Psoas muscle (tissue), 8 donors: Measurements from ENCODE around the gene SAPCD1. TPM values are rescaled to one million over a fixed set of nuclear protein-coding genes. Genes with fewer than 3 reads are reported as not detected.

Source experiments
- ATAC-seq, 4 donors: fragments of 200-7000 bp; cut with Tn5 transposase; one replicate each; pipeline ENCODE4 v1.9.1; 2020; ENCODE audit warnings: moderate library complexity in 3 of 4, mild to moderate bottlenecking in 2 of 4
- DNase-seq, 2 donors: peaks; one replicate each; pipeline ENCODE4 v3.0.0-alpha.2; 2020
- H3K27ac ChIP-seq: fragments of 200-600 bp; one replicate; pipeline ENCODE4 v1.8.0; 2022
- H3K27me3 ChIP-seq, 3 donors: fragments of 200-600 bp in 1 of 3; one replicate each; pipeline versions ENCODE4 v1.6.1 to v1.8.0; 2013 to 2022; ENCODE audit warnings: low read length in 2 of 3, mild to moderate bottlenecking in 2 of 3, moderate library complexity in 1 of 3; ENCODE audit not compliant: insufficient read depth in 3 of 3
- H3K36me3 ChIP-seq, 2 donors: fragments of 200-600 bp in 1 of 2; one replicate each; pipeline versions ENCODE4 v1.6.1 to v1.8.0; 2013 to 2022; ENCODE audit warnings: low read depth in 1 of 2, mild to moderate bottlenecking in 1 of 2, moderate library complexity in 1 of 2; ENCODE audit not compliant: insufficient read depth in 1 of 2
- H3K4me1 ChIP-seq: fragments of 200-600 bp; one replicate; pipeline ENCODE4 v1.8.0; 2022
- H3K4me3 ChIP-seq: fragments of 200-600 bp; one replicate; pipeline ENCODE4 v1.8.0; 2022; ENCODE audit warnings: mild to moderate bottlenecking
- H3K9me3 ChIP-seq: fragments of 200-600 bp; one replicate; pipeline ENCODE4 v1.8.0; 2022
- WGBS, 3 donors: extraction: QIAGEN DNeasy Blood & Tissue Kit; methylation state at CpG; one replicate each; pipeline versions ENCODE4 v1.1.6 to v1.1.7; 2013; 5-methylcytosine and 5-hydroxymethylcytosine counted together
- intact Hi-C, 2 donors: fragments of 100-400 bp; cut with DNase I; formaldehyde crosslinking; loops; one replicate each; pipeline versions ENCODE4 v1.11.0 to v1.14.2; 2022
- polyA plus RNA-seq, 3 donors: library from polyadenylated mRNA; stranded (reverse); fragments of 200-250 nt; gene quantifications; one replicate each; pipeline ENCODE4 v1.2.3, GENCODE V29; 2013
- total RNA-seq, 4 donors: library from RNA; stranded (reverse); fragmentation: NEBNext Ultra II Directional in 2 of 4; extraction: Animal tissue kit (Norgen Biotek cat#: 25700) in 2 of 4; gene quantifications; one replicate each; pipeline versions ENCODE4 v1.2.1 to v1.2.4, GENCODE V29; 2021 to 2023
- TF ChIP-seq, protein P1 (sequence below): fragments of 200-600 bp; IDR thresholded peaks from one replicate; pipeline ENCODE4 v1.8.0; 2022; ENCODE audit warnings: antibody characterized with exemption
- donor health status: healthy with polysubstance abuse.
- donor health status: DM: no; HTN: no; CAD: no; lungs with moderate emphysema.
- donor health status: Bipolar disorder and iron deficiency.
- donor health status: healthy.
- donor health status: DM: yes; HTN: yes; CAD: no.
- donor health status: DM: no; HTN: no; CAD: no.
- donor health status: DM: no; HTN: no; CAD: no.
- donor health status: DM: yes; HTN: yes; CAD: no.

Gene SAPCD1
- total and polyA plus RNA-seq, 7 donors = 0.13 to 0.78 (median 0.41) TPM; not detected in 3

DNA sequence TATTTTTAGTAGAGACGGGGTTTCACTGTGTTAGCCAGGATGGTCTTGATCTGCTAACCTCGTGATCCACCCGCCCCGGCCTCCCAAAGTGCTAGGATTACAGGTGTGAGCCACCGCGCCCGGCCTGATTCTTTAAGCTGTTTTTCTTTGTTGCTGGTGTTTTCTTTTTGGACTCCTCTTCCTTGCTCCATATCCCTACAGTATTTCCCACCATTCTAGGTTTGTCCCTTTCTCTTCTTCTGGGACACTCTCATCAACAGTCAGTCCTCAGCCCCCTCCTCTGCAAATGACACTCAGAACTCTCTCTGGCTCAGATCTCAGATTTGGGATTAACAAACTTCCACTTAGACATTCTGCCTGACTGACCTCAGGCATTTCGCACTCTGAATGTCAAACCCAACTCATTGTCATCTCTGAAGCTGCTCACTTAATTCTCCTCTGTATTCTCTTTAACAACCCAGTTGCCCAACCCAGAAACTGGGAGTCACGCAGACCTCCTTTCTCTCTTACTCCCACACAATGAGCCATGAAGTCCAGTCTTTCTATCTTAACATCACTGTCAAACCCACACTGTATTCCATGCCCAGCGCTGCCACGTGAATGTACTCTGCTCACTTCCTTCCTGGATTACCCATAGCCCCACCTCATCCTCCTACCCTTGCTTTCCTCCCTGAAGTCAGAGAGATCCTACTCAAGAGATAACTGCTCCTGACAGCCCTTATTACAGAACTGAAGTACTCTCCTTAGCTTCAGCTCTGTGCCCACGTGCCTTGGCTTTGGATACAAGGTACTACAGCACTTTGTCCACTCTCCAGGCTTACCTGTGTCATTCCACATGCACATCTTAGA is 36.7 kb upstream of the SAPCD1 start:
- Histone ChIP-seq H3K9me3 (no peaks in the 10 kb centered on the region), H3K27ac (no peak overlapping the region), H3K4me3 (no peak overlapping the region), H3K27me3 (no peaks in the 10 kb centered on the region), H3K4me1 (peaks cover 6% of the 10 kb centered on the region), H3K36me3 (peaks cover 0 to 17% of the 10 kb centered on the region in 2 donors)
- WGBS, 3 donors = 86 to 90% (median 89%) methylated on average over 12 of the region's 12 CpGs
- DNase-seq (no peak), ATAC-seq (no peak)
- intact Hi-C loops = no loop called here
- TF ChIP-seq, protein P1, sequence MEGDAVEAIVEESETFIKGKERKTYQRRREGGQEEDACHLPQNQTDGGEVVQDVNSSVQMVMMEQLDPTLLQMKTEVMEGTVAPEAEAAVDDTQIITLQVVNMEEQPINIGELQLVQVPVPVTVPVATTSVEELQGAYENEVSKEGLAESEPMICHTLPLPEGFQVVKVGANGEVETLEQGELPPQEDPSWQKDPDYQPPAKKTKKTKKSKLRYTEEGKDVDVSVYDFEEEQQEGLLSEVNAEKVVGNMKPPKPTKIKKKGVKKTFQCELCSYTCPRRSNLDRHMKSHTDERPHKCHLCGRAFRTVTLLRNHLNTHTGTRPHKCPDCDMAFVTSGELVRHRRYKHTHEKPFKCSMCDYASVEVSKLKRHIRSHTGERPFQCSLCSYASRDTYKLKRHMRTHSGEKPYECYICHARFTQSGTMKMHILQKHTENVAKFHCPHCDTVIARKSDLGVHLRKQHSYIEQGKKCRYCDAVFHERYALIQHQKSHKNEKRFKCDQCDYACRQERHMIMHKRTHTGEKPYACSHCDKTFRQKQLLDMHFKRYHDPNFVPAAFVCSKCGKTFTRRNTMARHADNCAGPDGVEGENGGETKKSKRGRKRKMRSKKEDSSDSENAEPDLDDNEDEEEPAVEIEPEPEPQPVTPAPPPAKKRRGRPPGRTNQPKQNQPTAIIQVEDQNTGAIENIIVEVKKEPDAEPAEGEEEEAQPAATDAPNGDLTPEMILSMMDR = no peak

DNA sequence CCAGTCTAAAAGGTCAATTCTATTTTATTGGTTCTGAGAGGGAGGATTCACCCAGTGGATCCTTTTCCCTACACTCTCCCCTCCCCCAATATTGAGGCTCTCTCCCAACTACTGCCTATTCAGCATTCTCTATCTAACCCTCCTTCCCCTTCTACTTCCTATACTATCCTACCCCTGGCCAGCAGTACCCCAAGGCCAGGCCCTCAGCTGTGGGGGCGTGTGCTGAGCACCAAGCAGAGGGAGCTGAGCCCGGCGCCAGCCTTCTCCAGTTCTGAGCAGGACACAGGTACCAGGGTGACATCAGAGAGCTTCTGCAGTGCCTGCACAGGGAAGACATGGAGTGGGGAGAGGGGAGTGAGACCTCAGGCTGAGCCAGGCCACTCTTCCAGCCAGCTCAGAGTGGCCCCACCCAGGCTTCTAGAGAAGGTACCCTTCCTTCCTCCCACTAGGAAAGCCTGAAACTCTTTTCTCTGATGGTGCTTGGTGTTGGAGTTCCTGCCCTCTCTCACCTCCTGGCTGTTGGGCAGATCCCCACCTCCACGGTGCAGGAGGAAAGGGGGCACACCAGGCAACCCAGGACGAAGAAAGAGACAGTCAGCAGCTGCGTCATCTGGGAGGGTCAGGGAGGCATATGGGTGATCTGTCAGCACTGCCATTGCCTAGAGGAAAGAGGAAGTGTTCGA is 35.3 kb upstream of the SAPCD1 start:
- H3K9me3 ChIP-seq = no peaks in the 10 kb centered on the region
- WGBS, 3 donors = 76 to 80% (median 77%) methylated on average over 6 to 7 of the region's 7 CpGs
- H3K4me1 ChIP-seq = peaks cover 11% of the 10 kb centered on the region
- no peak overlapping the region for H3K4me3 ChIP-seq
- no peak for ATAC-seq
- no peak overlapping the region for H3K27ac ChIP-seq
- intact Hi-C loops = no loop called here
- H3K27me3 ChIP-seq = no peaks in the 10 kb centered on the region
- TF ChIP-seq, protein P1 = no peak
- peaks cover 0 to 32% of the 10 kb centered on the region in 2 donors for H3K36me3 ChIP-seq
- no peak for DNase-seq

DNA sequence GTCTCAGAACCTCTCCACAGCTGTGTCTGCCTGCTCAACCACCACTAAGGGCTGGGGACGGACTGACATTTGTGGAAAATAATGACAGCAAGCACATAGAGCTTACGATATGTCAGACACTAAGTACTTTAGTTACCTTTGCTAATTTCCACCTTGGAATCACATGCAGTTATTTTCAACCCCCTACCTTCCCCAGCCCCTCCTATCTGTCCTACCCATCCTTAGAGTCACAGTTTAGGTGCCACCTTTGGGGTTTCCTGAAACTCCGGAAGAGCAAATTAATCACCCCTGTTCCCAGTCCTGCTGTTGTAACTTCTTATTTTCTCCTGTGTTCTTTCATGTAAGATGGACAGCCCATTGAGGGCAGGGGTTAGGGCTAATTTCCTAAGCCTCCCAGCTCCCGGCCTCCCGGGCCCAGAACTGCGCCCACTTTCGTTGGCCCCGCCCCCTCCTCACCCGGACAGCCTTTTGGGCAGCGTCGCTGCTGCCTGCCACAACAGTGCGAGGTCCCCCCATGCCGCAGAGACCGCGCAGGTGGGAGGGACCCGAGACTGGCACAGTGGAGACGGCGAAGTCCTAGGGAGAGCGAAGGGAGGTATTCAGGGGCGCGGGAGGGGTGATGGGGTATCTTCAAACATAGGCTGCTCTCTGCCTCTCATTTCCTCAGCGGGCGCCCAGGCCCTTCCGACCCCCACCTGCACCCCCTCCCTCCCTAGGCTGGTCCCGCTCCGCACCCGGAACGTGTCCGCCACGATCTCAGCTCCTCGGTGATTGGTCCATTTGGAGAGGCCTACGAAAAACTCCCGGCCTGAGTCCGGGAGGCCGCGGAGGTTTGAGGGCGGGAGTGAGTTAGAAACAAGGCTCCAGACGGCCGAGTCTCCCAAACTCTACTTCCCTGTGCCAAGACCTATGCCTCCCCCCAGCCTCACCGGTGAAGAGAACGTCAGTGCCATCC is 34.5 kb upstream of the SAPCD1 start:
- H3K4me3 ChIP-seq = peak overlapping the region; percentile 72

More for the DNA sequence above, 34.5 kb upstream of the SAPCD1 start:
- H3K4me1 ChIP-seq = peaks cover 11% of the 10 kb centered on the region
- TF ChIP-seq, protein P1 = no peak
- ATAC-seq = no peak
- DNase-seq = no peak
- H3K9me3 ChIP-seq = no peaks in the 10 kb centered on the region
- 68 to 76% (median 72%) methylated on average over 34 to 41 of the region's 41 CpGs for WGBS, 3 donors
- intact Hi-C loops = no loop called here
- no peak overlapping the region for H3K27ac ChIP-seq
- H3K27me3 ChIP-seq = no peaks in the 10 kb centered on the region
- peaks cover 0 to 40% of the 10 kb centered on the region in 2 donors for H3K36me3 ChIP-seq
